HG03196 (cell line): ENCODE results near the gene HGF.

Experiments used
- ATAC-seq: cut with Tn5 transposase; IDR thresholded peaks from one replicate; pipeline ENCODE4 v1.9.1; 2021; ENCODE audit not compliant: unreplicated experiment

Gene HGF

GRCh38 chr7:81776948-81777630 is 7.2 kb upstream of the HGF start:
- no peak for ATAC-seq

GRCh38 chr7:81776161-81776560 is 6.3 kb upstream of the HGF start:
- no peak for ATAC-seq

- ATAC-seq: no peak
Observed at GRCh38 chr7:81775560-81775959, 5.7 kb upstream of the HGF start.

- ATAC-seq: no peak
Observed at GRCh38 chr7:81774551-81774950, 4.7 kb upstream of the HGF start.

GRCh38 chr7:81770728-81771223 is 929 bp upstream of the HGF start:
- no peak for ATAC-seq

- ATAC-seq: no peak
Observed at GRCh38 chr7:81768951-81769778, 682 bp downstream of the HGF start.

GRCh38 chr7:81767926-81768325 is 1.9 kb downstream of the HGF start:
- ATAC-seq: no peak

- no peak for ATAC-seq
Observed at GRCh38 chr7:81761821-81762220, 8.0 kb downstream of the HGF start.

- no peak for ATAC-seq
Observed at GRCh38 chr7:81761031-81761430, 8.8 kb downstream of the HGF start.

GRCh38 chr7:81754918-81755696 is 14.7 kb downstream of the HGF start:
- ATAC-seq: no peak

GRCh38 chr7:81753392-81753791 is 16.5 kb downstream of the HGF start:
- no peak for ATAC-seq

GRCh38 chr7:81752318-81752714 is 17.5 kb downstream of the HGF start:
- no peak for ATAC-seq

GRCh38 chr7:81751619-81752317 is 18.1 kb downstream of the HGF start:
- no peak for ATAC-seq

- ATAC-seq: no peak
Observed at GRCh38 chr7:81745637-81746036, 24.2 kb downstream of the HGF start.

- ATAC-seq: no peak
Observed at GRCh38 chr7:81744389-81744788, 25.5 kb downstream of the HGF start.

GRCh38 chr7:81743665-81744064 is 26.2 kb downstream of the HGF start:
- ATAC-seq: no peak

GRCh38 chr7:81743201-81743600 is 26.6 kb downstream of the HGF start:
- no peak for ATAC-seq

- no peak for ATAC-seq
Observed at GRCh38 chr7:81740403-81740802, 29.4 kb downstream of the HGF start.

GRCh38 chr7:81736091-81736490 is 33.8 kb downstream of the HGF start:
- no peak for ATAC-seq

GRCh38 chr7:81725812-81726127 is 44.1 kb downstream of the HGF start:
- no peak for ATAC-seq
